NCI-H187 (cell line): ENCODE measurements around the gene LIMK2.
"Not testable (repeated sequence)": the region's sequence is repeated elsewhere in the genome, so short reads cannot be mapped to it uniquely, and the experiment has no call there.

Experiments
- DNase-seq, 2 experiments: peaks; one replicate each; lab custom pipeline; 2025; lab: John Stamatoyannopoulos, UW

The LIMK2 gene

GRCh38 chr22:31244046-31244942 is 32.2 kb downstream of the LIMK2 start:
- DNase-seq, result no peak

- no peak for DNase-seq
Measured at GRCh38 chr22:31244943-31245451, 32.9 kb downstream of the LIMK2 start.

GRCh38 chr22:31245998-31246397 is 33.9 kb downstream of the LIMK2 start:
- not testable (repeated sequence) for DNase-seq

- DNase-seq, result no peak
Measured at GRCh38 chr22:31246687-31247086, 34.6 kb downstream of the LIMK2 start.

- no peak for DNase-seq
Measured at GRCh38 chr22:31247726-31248125, 35.6 kb downstream of the LIMK2 start.

GRCh38 chr22:31248138-31248745 is 36.1 kb downstream of the LIMK2 start:
- no peak for DNase-seq

- DNase-seq, result no peak
Measured at GRCh38 chr22:31248965-31249958, 37.2 kb downstream of the LIMK2 start.

GRCh38 chr22:31250740-31251600 is 38.9 kb downstream of the LIMK2 start:
- DNase-seq, result no peak

- no peak for DNase-seq
Measured at GRCh38 chr22:31253949-31254348, 41.9 kb downstream of the LIMK2 start.

- no peak for DNase-seq
Measured at GRCh38 chr22:31259798-31260473, 47.8 kb downstream of the LIMK2 start.

GRCh38 chr22:31260474-31260856 is 48.4 kb downstream of the LIMK2 start:
- DNase-seq, result no peak

- no peak for DNase-seq
Measured at GRCh38 chr22:31262312-31263133, 50.4 kb downstream of the LIMK2 start.

GRCh38 chr22:31263896-31264640 is 52.0 kb downstream of the LIMK2 start:
- DNase-seq, result no peak

GRCh38 chr22:31268281-31268680 is 56.2 kb downstream of the LIMK2 start:
- no peak for DNase-seq

GRCh38 chr22:31269892-31270579 is 57.9 kb downstream of the LIMK2 start:
- DNase-seq, result no peak

- no peak for DNase-seq
Measured at GRCh38 chr22:31271026-31271425, 58.9 kb downstream of the LIMK2 start.

GRCh38 chr22:31271485-31271884 is 59.4 kb downstream of the LIMK2 start:
- DNase-seq, result no peak
